ENCODE measurements around the gene HMX1.

Gene HMX1

GRCh38 chr4:8867624-8868320 is 3.9 kb downstream of the HMX1 start:
- Mint-ChIP-seq H3K9me3 (no peaks in the 10 kb centered on the region), H3K4me1 (peaks cover 8% of the 10 kb centered on the region), H3K27me3 (peaks cover 42% of the 10 kb centered on the region), H3K4me3 (no peak overlapping the region), H3K36me3 (no peaks in the 10 kb centered on the region), H3K27ac (no peak overlapping the region)

GRCh38 chr4:8866828-8867623 is 4.6 kb downstream of the HMX1 start:
- peaks cover 8% of the 10 kb centered on the region for H3K4me1 Mint-ChIP-seq
- H3K36me3 Mint-ChIP-seq = no peaks in the 10 kb centered on the region
- H3K9me3 Mint-ChIP-seq = no peaks in the 10 kb centered on the region
- no peak overlapping the region for H3K4me3 Mint-ChIP-seq
- no peak overlapping the region for H3K27ac Mint-ChIP-seq
- peaks cover 40% of the 10 kb centered on the region for H3K27me3 Mint-ChIP-seq

DNA sequence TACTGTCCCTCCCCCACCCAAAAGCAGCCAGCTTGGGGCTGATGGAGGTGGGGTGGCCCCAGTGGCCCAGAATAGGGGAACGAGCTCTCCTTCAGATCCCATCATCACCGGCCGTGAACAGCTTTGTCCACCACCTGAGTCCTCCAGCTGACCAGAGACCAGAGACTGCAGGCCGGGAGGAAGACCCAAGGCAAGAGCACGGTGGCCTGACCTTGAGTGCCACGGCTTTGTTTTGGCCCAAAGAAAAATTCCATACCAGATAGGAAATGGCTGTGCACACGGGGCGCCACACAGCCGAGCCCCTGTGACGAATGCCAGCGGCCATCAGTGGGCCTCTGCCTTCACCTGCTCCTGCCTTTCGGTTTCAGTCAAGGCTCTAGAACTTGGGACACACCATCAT is 5.2 kb downstream of the HMX1 start:
- no peaks in the 10 kb centered on the region for H3K36me3 Mint-ChIP-seq
- peaks cover 40% of the 10 kb centered on the region for H3K27me3 Mint-ChIP-seq
- no peak overlapping the region for H3K27ac Mint-ChIP-seq

GRCh38 chr4:8865681-8866310 is 5.8 kb downstream of the HMX1 start:
- Mint-ChIP-seq H3K4me3 (no peak overlapping the region), H3K27me3 (peaks cover 42% of the 10 kb centered on the region), H3K27ac (no peak overlapping the region), H3K4me1 (peaks cover 8% of the 10 kb centered on the region), H3K36me3 (no peaks in the 10 kb centered on the region), H3K9me3 (no peaks in the 10 kb centered on the region)

More for the DNA sequence above, 5.2 kb downstream of the HMX1 start:
- no peak overlapping the region for H3K4me3 Mint-ChIP-seq
- H3K4me1 Mint-ChIP-seq = peaks cover 8% of the 10 kb centered on the region
- no peaks in the 10 kb centered on the region for H3K9me3 Mint-ChIP-seq

- Mint-ChIP-seq H3K36me3 (no peaks in the 10 kb centered on the region), H3K4me3 (no peak overlapping the region), H3K9me3 (no peaks in the 10 kb centered on the region), H3K27ac (no peak overlapping the region), H3K4me1 (peaks cover 8% of the 10 kb centered on the region), H3K27me3 (peaks cover 42% of the 10 kb centered on the region)
Measured at GRCh38 chr4:8864912-8865680, 6.5 kb downstream of the HMX1 start.

DNA sequence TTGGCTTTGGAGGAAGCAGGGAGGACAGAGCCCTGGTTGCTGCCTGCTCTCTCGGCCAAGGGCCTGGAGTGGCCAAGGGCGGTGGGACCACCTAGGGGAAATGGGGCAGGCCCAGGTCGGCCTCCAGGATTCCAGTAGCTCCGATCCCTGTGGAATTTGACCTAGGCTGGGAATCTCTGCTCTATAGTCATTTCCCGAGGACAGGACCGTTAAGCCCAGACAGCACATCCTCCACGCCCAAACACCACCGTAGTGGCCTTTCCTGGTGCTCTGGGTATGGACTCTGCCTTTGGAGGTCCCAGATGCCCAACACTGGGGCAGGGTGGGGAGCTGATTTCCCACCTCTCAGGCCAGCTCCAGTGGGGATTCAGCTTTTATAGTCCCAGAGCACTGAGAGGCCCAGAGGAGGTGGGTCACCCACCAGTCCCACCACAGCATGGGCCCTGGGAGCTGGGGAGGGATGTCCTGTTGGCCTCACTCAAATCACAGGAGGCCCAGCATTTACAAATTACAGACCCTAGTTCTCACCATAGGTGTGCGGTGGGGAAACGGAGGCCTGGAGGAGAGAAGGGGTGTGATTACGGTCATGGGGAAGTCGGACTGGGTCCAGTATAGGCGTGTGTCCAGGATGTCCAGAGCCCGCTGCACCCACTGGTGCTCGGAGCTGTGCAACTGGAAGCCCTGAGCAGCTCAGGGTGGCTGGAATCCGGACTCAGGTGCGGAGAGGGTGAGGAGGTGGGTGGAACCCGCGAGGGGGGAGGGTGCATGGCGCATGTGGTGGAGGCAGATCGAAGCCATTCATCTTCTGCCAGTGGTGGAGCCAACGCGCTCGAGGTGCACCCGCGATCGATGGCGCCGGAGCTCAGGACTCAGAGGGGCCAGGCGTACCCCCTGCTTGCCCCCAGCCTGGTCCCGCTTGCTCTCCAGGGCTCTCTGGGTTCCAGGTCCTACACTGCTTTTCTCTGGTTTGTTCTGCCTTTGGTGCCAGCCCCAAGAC is 7.7 kb downstream of the HMX1 start:
- H3K4me3 Mint-ChIP-seq = no peak overlapping the region
- no peaks in the 10 kb centered on the region for H3K36me3 Mint-ChIP-seq
- H3K4me1 Mint-ChIP-seq = peaks cover 8% of the 10 kb centered on the region
- H3K27ac Mint-ChIP-seq = no peak overlapping the region
- H3K9me3 Mint-ChIP-seq = no peaks in the 10 kb centered on the region
- peaks cover 41% of the 10 kb centered on the region for H3K27me3 Mint-ChIP-seq

GRCh38 chr4:8862800-8863685 is 8.6 kb downstream of the HMX1 start:
- no peak overlapping the region for H3K4me3 Mint-ChIP-seq
- no peaks in the 10 kb centered on the region for H3K9me3 Mint-ChIP-seq
- H3K27ac Mint-ChIP-seq = peak overlapping the region; percentile 62
- peaks cover 36% of the 10 kb centered on the region for H3K27me3 Mint-ChIP-seq
- no peaks in the 10 kb centered on the region for H3K36me3 Mint-ChIP-seq
- H3K4me1 Mint-ChIP-seq = no peaks in the 10 kb centered on the region

GRCh38 chr4:8862334-8862733 is 9.3 kb downstream of the HMX1 start:
- H3K4me3 Mint-ChIP-seq = no peak overlapping the region
- H3K27ac Mint-ChIP-seq = no peak overlapping the region

GRCh38 chr4:8861576-8862295 is 9.9 kb downstream of the HMX1 start:
- Mint-ChIP-seq H3K36me3 (no peaks in the 10 kb centered on the region), H3K4me1 (no peaks in the 10 kb centered on the region), H3K27ac (no peak overlapping the region), H3K9me3 (no peaks in the 10 kb centered on the region), H3K27me3 (peaks cover 39% of the 10 kb centered on the region), H3K4me3 (no peak overlapping the region)

More at GRCh38 chr4:8862334-8862733, 9.3 kb downstream of the HMX1 start:
- Mint-ChIP-seq H3K27me3 (peaks cover 38% of the 10 kb centered on the region), H3K36me3 (no peaks in the 10 kb centered on the region), H3K4me1 (no peaks in the 10 kb centered on the region), H3K9me3 (no peaks in the 10 kb centered on the region)

GRCh38 chr4:8860892-8861575 is 10.6 kb downstream of the HMX1 start:
- H3K4me1 Mint-ChIP-seq = peaks cover under 1% of the 10 kb centered on the region
- peaks cover 38% of the 10 kb centered on the region for H3K27me3 Mint-ChIP-seq
- no peak overlapping the region for H3K4me3 Mint-ChIP-seq
- no peaks in the 10 kb centered on the region for H3K9me3 Mint-ChIP-seq
- H3K36me3 Mint-ChIP-seq = no peaks in the 10 kb centered on the region
- no peak overlapping the region for H3K27ac Mint-ChIP-seq

DNA sequence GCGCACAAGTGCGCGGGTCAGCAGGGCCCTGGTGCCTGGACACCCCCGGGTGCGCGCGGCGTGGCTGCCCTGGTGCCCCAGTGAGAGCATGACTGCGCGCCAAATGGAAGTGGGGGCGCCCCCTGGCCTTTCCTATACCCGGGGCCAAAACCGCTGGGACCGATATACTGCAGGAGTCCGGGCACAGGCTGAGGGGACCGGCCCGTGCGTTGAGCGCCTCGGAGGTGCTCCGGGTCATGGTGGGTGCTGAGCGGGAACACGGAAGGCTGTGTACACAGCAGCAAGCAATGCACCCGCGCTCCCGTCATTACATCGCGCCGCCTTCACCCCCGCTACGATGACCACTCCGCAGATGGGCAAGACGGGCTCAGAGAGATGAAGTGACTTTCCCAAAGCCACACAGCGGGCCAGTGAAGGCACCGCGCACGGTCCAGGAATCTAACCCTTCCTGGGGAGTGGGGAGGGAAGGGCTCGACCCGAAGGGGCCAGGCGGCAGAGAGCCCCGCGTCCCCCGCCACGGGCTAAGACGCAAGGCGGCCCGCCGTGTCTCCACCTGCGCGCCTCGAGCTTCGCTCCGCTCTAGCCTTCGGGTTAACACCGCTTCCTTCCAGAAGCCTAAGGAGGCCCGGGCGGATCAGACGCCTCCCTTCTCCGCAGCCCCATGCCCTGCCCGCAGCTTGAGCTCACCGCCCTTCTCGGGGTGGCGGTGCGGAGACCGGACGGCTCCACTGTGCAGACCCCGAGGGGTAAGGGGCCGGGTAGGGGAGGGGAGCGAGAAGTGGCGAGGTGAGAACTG is 11.3 kb downstream of the HMX1 start:
- Mint-ChIP-seq H3K36me3 (no peaks in the 10 kb centered on the region), H3K4me3 (no peak overlapping the region), H3K4me1 (peaks cover 3% of the 10 kb centered on the region), H3K9me3 (no peaks in the 10 kb centered on the region), H3K27ac (no peak overlapping the region), H3K27me3 (peaks cover 43% of the 10 kb centered on the region)

DNA sequence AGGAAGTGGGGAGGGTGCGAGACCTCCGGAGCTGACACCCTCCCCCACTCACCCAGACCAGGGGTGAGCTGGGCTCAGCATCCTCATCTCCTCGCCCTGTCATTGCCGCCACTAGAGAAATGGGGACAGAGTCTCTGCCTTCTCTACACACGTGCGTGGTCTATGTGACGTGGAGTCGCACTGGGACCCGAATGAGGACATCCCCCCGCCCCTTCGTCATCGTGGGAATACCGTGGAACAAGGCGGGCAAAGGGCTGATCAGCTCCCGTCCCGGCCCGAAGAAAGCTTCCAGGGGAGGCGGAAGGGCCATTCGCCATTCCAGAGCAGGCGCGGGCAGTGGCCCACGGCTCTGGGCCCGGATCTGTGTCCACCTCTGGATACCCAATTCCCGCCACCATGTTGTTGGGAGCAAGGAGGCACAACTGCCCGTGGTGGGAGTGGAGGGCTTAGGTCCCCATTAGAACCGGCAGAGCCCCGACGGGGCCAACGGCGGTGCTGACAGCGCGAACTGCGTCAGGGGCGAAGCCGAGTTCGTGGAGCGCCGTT is 12.0 kb downstream of the HMX1 start:
- H3K9me3 Mint-ChIP-seq = no peaks in the 10 kb centered on the region
- H3K27ac Mint-ChIP-seq = no peak overlapping the region
- H3K4me1 Mint-ChIP-seq = peaks cover 3% of the 10 kb centered on the region
- H3K36me3 Mint-ChIP-seq = no peaks in the 10 kb centered on the region
- no peak overlapping the region for H3K4me3 Mint-ChIP-seq
- peaks cover 46% of the 10 kb centered on the region for H3K27me3 Mint-ChIP-seq

All from activated naive CD4-positive, alpha-beta T cell treated with anti-CD3 and anti-CD28 coated beads, Interleukin-2, amount 50 U/mL, for 24 hours (primary cell).